Measurements from ENCODE around the gene PCSK1N. TPM values are rescaled to one million over a fixed set of nuclear protein-coding genes. Genes with fewer than 3 reads are reported as not detected.

The PCSK1N gene
- total and polyA plus RNA-seq, 9 of the 15 experiments (the other 6 are each of a cell fraction or from before 2014, with no cell fraction given) = 0.07 to 0.55 (median 0.54) TPM; not detected in 6

GRCh38 chrX:48785540-48786214 lies 49.7 kb downstream of the PCSK1N start (continued):
- TF ChIP-seq ZNF583 (CRISPR knock-in tag; IDR thresholded peaks at IDR 0.05) = peak; percentile 82; the same call in 1 of the 2 replicates
- TF ChIP-seq ZNF217 (CRISPR knock-in tag; IDR thresholded peaks at IDR 0.05) = no peak
- TF ChIP-seq RUNX1 (IDR thresholded peaks at IDR 0.05; ENCODE audit: low read depth) = no peak
- TF ChIP-seq ATF7 (IDR thresholded peaks at IDR 0.05) = 0 out of 2 replicates have a peak, but pooled peaks have one; percentile 15
- TF ChIP-seq TCFL5 (CRISPR knock-in tag; conservative IDR thresholded peaks at IDR 0.05) = no peak
- 0 out of 2 replicates have a peak, but pooled peaks have one; percentile 35 for TF ChIP-seq PYGO2 (tag; IDR thresholded peaks at IDR 0.05)
- TF ChIP-seq PRMT5 (CRISPR knock-in tag; IDR thresholded peaks at IDR 0.05) = no peak
- TF ChIP-seq NR2F6 (CRISPR knock-in tag; IDR thresholded peaks at IDR 0.05) = no peak
- no peak for TF ChIP-seq ZFP36 (IDR thresholded peaks at IDR 0.05; ENCODE audit: low read depth, low read length, partially characterized antibody)
- no peak for TF ChIP-seq NCOA1 (IDR thresholded peaks at IDR 0.05; ENCODE audit: low read depth)
- no peak for TF ChIP-seq NFATC3 (IDR thresholded peaks at IDR 0.05)
- TF ChIP-seq HDGF (IDR thresholded peaks at IDR 0.05) = no peak; the same call in 1 of the 2 replicates
- TF ChIP-seq USF2 (CRISPR knock-in tag; IDR thresholded peaks at IDR 0.05) = no peak
- peak; percentile 87; the same call in 1 of the 2 replicates for TF ChIP-seq PTBP1 (IDR thresholded peaks at IDR 0.05; ENCODE audit: low read depth, low read length)
- no peak for TF ChIP-seq ETS1 (conservative IDR thresholded peaks at IDR 0.05; ENCODE audit: control insufficient read depth, low read depth, low read length)
- no peak for TF ChIP-seq ILK (tag; IDR thresholded peaks at IDR 0.05; ENCODE audit: borderline replicate concordance, low read depth)
- TF ChIP-seq RNF219 (CRISPR knock-in tag; IDR thresholded peaks at IDR 0.05) = no peak
- TF ChIP-seq MAFK (IDR thresholded peaks at IDR 0.05; ENCODE audit: low read length) = no peak
- TF ChIP-seq E2F3 (CRISPR knock-in tag; IDR thresholded peaks at IDR 0.05) = 0 out of 2 replicates have a peak, but pooled peaks have one; percentile 38
- TF ChIP-seq ZFP91 (CRISPR knock-in tag; IDR thresholded peaks at IDR 0.05) = no peak
- no peak for TF ChIP-seq TEAD1 (CRISPR knock-in tag; IDR thresholded peaks at IDR 0.05)
- TF ChIP-seq POLR2H (tag; IDR thresholded peaks at IDR 0.05; ENCODE audit: low read depth) = no peak

Measured in K562 (cell line).